A673 (cell line): ENCODE results near the gene RBM17.

Experiments
- CTCF ChIP-seq: fragments of 300-800, 200-600 bp; sonication (generic); conservative IDR thresholded peaks from 2 replicates; pipeline ENCODE4 v1.5.1; 2017; ENCODE audit warnings: low read depth, mild to moderate bottlenecking, antibody characterized with exemption, low read length, moderate library complexity, mixed read lengths
- EZH2 ChIP-seq: fragments of 200-600 bp; sonication (generic); IDR thresholded peaks from 2 replicates; pipeline ENCODE4 v1.6.1; 2017; ENCODE audit warnings: borderline replicate concordance, low read depth, mild to moderate bottlenecking, mixed read lengths, antibody characterized with exemption, low read length; ENCODE audit not compliant: poor library complexity, severe bottlenecking

- TF ChIP-seq CTCF (no peak), EZH2 (no peak)
Observed at GRCh38 chr10:6133331-6134098, 44.7 kb downstream of the RBM17 start.
